ENCODE measurements around the gene CPVL. TPM values are rescaled to one million over a fixed set of nuclear protein-coding genes. Genes with fewer than 3 reads are reported as not detected.

CPVL gene
- total RNA-seq, 1 experiment from 2014 or later: 10.3 TPM

- H3K4me2 ChIP-seq (ENCODE audit: low read length): no peak overlapping the region
- RAD21 ChIA-PET (ENCODE audit: low non-redundant PET in 1 of 2, low total read pairs in 2 of 2, uncharacterized antibody in 2 of 2, unreplicated experiment in 2 of 2): no interaction called here
- ATAC-seq: no peak
- CTCF ChIA-PET: no interaction called here
- no TSS peak for BruUV-seq (replicated peaks)
- TF ChIP-seq POLR2AphosphoS5 (IDR thresholded peaks at IDR 0.05; ENCODE audit: low read depth, low read length) (no peak), TCF7L2 (IDR thresholded peaks at IDR 0.05; ENCODE audit: borderline replicate concordance, extremely low read depth, insufficient read depth, insufficient read length) (no peak), JUND (IDR thresholded peaks at IDR 0.05) (no peak), ELF1 (IDR thresholded peaks at IDR 0.05; ENCODE audit: borderline replicate concordance, low read depth) (no peak), MAX (IDR thresholded peaks at IDR 0.05) (no peak), REST (IDR thresholded peaks at IDR 0.05; ENCODE audit: low read depth) (no peak), EZH2 (IDR thresholded peaks at IDR 0.05) (no peak), ATF3 (IDR thresholded peaks at IDR 0.05) (no peak), SIN3A (IDR thresholded peaks at IDR 0.05; ENCODE audit: low read depth) (no peak), CBX3 (IDR thresholded peaks at IDR 0.05; ENCODE audit: low read depth) (no peak), EZH2phosphoT487 (IDR thresholded peaks at IDR 0.05; ENCODE audit: borderline replicate concordance) (no peak), SRF (IDR thresholded peaks at IDR 0.05; ENCODE audit: low read depth) (no peak), YY1 (IDR thresholded peaks at IDR 0.05; ENCODE audit: extremely low read depth, insufficient replicate concordance, low read depth, low read length) (no peak), FOSL1 (IDR thresholded peaks at IDR 0.05; ENCODE audit: low read depth) (no peak), POLR2A (IDR thresholded peaks at IDR 0.05; ENCODE audit: borderline replicate concordance, extremely low read depth, insufficient read depth, insufficient read length) (no peak), CTCF (IDR thresholded peaks at IDR 0.05 in 2 of 3, conservative IDR thresholded peaks at IDR 0.05 in 1 of 3; ENCODE audit: borderline replicate concordance in 1 of 3, insufficient read depth in 1 of 3, low read depth in 2 of 3, low read length in 2 of 3) (no peak), ZBTB33 (IDR thresholded peaks at IDR 0.05; ENCODE audit: extremely low read depth, insufficient replicate concordance, low read length) (no peak)
- no peak overlapping the region for H3K4me3 ChIP-seq (replicated peaks in 1 of 2; ENCODE audit: low read depth in 1 of 2, low read length in 2 of 2)
- no peaks in the 10 kb centered on the region for H3K79me2 ChIP-seq (ENCODE audit: insufficient read depth, low read length)
- H3K27ac ChIP-seq (ENCODE audit: low read depth, low read length): no peak overlapping the region
- intact Hi-C loops (cut with micrococcal nuclease): no loop called here
- H4K20me1 ChIP-seq (ENCODE audit: insufficient read depth): no peaks in the 10 kb centered on the region
- POLR2A ChIA-PET: no interaction called here
- H3K27me3 ChIP-seq (ENCODE audit: insufficient read depth, low read length): no peaks in the 10 kb centered on the region
- no peaks in the 10 kb centered on the region for H3K36me3 ChIP-seq (ENCODE audit: control insufficient read depth in 1 of 2, insufficient read depth in 2 of 2, low read length in 2 of 2)
- H3K4me1 ChIP-seq (ENCODE audit: control insufficient read depth in 1 of 2, insufficient read depth in 2 of 2, low read length in 2 of 2): no peaks in the 10 kb centered on the region
- H3K9ac ChIP-seq (ENCODE audit: low read length): no peak overlapping the region
- no peak overlapping the region for H2AFZ ChIP-seq (ENCODE audit: low read depth, low read length, poor library complexity, severe bottlenecking)
- no peak for DNase-seq (ENCODE audit: low read depth, low spot score)
- no peaks in the 10 kb centered on the region for H3K9me3 ChIP-seq (ENCODE audit: control insufficient read depth in 1 of 2, insufficient read depth in 1 of 2, low read depth in 1 of 2, low read length in 2 of 2)
- H3K9me2 ChIP-seq (ENCODE audit: insufficient read depth): no peaks in the 10 kb centered on the region
These were observed 13.7 kb upstream of the CPVL start for GRCh38 chr7:29160080-29160479.
